Measurements from ENCODE around the gene OTUD1. TPM values are rescaled to one million over a fixed set of nuclear protein-coding genes. Genes with fewer than 3 reads are reported as not detected.

Gene OTUD1
- polyA plus RNA-seq, 4 donors = 4.5 to 15.5 (median 5.4) TPM

DNA sequence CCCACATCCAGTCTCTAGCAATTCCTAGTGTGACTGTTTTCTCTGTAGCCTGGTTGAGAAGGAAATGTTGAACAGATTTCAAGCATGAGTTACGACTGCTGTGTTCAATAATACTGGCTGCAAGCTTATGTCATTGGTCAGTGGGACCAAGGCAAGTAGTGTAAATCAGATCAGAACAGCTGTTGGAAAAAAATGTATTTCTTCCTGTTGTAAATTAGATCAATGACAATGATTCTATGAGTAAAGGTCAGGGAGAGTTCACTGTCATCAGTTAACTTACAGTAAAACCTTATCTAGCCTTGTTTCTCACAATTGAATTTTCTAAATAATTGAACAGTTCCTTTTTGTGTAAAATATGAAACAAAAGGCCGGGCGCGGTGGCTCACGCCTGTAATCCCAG is 6.7 kb downstream of the OTUD1 start:
- H3K36me3 ChIP-seq (ENCODE audit: control insufficient read depth in 3 of 3, insufficient read depth in 2 of 3, low read depth in 1 of 3, low read length in 3 of 3) = peaks cover 0 to 15% (median 2%) of the 10 kb centered on the region in 3 donors
- DNase-seq (no peak), FAIRE-seq (no peak)
- no peaks in the 10 kb centered on the region for H3K27me3 ChIP-seq (ENCODE audit: control insufficient read depth in 3 of 3, insufficient read depth in 3 of 3, low read length in 3 of 3)
- no peaks in the 10 kb centered on the region for H3K9me3 ChIP-seq (ENCODE audit: control insufficient read depth in 2 of 2, insufficient read depth in 1 of 2, low read depth in 1 of 2, low read length in 1 of 2)
- H3K4me1 ChIP-seq (ENCODE audit: control insufficient read depth in 3 of 3, insufficient read depth in 2 of 3, low read depth in 1 of 3, low read length in 2 of 3) = peaks cover 0 to 8% (median 4%) of the 10 kb centered on the region in 3 donors
- H3K4me3 ChIP-seq (ENCODE audit: low read depth in 1 of 3, low read length in 3 of 3) = no peak overlapping the region
- WGBS, 3 donors = 88 to 94% (median 91%) methylated on average over 5 of the region's 5 CpGs
- no peak overlapping the region for H3K27ac ChIP-seq (ENCODE audit: low read depth in 1 of 3, low read length in 2 of 3)

DNA sequence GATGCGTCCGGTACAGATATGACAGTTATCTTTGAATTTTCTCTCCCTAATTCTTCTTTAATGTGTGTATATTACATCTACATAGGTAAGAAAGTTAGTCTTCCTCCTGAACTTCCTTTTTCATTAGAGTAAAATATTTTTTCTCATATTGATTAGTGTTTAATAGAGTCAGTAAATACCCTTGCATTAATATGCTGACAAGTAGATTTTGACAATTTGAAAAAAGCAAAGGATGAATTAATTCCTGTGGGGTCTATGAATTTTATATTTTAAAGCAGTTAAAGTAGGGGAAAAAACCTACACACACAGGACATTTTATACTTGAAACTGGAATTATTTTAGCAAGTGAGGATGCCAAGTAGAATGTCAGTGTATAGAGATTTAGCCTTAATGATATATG is 9.4 kb downstream of the OTUD1 start:
- Histone ChIP-seq H3K9me3 (ENCODE audit: control insufficient read depth in 2 of 2, insufficient read depth in 1 of 2, low read depth in 1 of 2, low read length in 1 of 2) (no peaks in the 10 kb centered on the region), H3K36me3 (ENCODE audit: control insufficient read depth in 3 of 3, insufficient read depth in 2 of 3, low read depth in 1 of 3, low read length in 3 of 3) (peaks cover 0 to 15% (median 2%) of the 10 kb centered on the region in 3 donors), H3K4me1 (ENCODE audit: control insufficient read depth in 3 of 3, insufficient read depth in 2 of 3, low read depth in 1 of 3, low read length in 2 of 3) (no peaks in the 10 kb centered on the region), H3K27ac (ENCODE audit: low read depth in 1 of 3, low read length in 2 of 3) (no peak overlapping the region), H3K4me3 (ENCODE audit: low read depth in 1 of 3, low read length in 3 of 3) (no peak overlapping the region), H3K27me3 (ENCODE audit: control insufficient read depth in 3 of 3, insufficient read depth in 3 of 3, low read length in 3 of 3) (no peaks in the 10 kb centered on the region)
- DNase-seq (no peak), FAIRE-seq (no peak)
- 83 to 92% (median 91%) methylated on average over 2 of the region's 2 CpGs for WGBS, 3 donors

DNA sequence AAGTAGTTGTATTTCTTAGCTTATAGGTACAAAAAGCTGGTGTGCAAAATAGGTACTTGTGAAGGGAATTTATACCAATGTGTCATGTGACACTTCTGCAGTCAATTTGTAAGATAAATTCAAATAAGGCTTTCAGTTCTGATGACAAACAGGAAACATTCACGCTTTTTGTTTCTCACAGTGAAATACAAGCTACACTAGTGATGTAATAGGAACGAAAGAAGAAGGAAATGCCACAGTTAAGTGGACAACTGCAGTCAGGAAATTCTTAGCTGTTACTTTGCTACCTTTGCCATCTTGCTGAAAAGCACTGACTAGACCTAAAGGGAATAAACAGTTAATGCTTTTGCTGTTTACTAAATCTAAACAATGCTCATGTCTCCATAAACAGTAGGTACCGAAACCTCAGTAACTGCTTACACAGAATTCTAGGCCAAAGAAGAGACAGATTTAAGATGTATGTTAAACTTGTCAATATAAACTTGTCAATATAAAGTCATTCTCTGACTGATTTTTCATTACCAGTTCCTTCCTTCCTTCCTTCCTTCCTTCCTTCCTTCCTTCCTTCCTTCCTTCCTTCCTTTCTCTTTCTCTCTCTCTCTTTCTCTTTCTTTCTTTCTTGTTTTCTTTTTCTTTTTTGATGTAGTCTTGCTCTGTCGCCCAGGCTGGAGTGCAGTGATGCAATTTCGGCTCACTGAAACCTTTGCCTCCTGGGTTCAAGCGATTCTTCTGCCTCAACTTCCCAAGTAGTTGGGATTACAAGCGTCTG is 10.1 kb downstream of the OTUD1 start:
- DNase-seq (no peak), FAIRE-seq (no peak)
- Histone ChIP-seq H3K9me3 (ENCODE audit: control insufficient read depth in 2 of 2, insufficient read depth in 1 of 2, low read depth in 1 of 2, low read length in 1 of 2) (no peaks in the 10 kb centered on the region), H3K4me1 (ENCODE audit: control insufficient read depth in 3 of 3, insufficient read depth in 2 of 3, low read depth in 1 of 3, low read length in 2 of 3) (no peaks in the 10 kb centered on the region), H3K27me3 (ENCODE audit: control insufficient read depth in 3 of 3, insufficient read depth in 3 of 3, low read length in 3 of 3) (no peaks in the 10 kb centered on the region), H3K27ac (ENCODE audit: low read depth in 1 of 3, low read length in 2 of 3) (no peak overlapping the region), H3K4me3 (ENCODE audit: low read depth in 1 of 3, low read length in 3 of 3) (no peak overlapping the region), H3K36me3 (ENCODE audit: control insufficient read depth in 3 of 3, insufficient read depth in 2 of 3, low read depth in 1 of 3, low read length in 3 of 3) (peaks cover 0 to 10% (median 0%) of the 10 kb centered on the region in 3 donors)
- 75 to 82% (median 77%) methylated on average over 7 of the region's 7 CpGs for WGBS, 3 donors

DNA sequence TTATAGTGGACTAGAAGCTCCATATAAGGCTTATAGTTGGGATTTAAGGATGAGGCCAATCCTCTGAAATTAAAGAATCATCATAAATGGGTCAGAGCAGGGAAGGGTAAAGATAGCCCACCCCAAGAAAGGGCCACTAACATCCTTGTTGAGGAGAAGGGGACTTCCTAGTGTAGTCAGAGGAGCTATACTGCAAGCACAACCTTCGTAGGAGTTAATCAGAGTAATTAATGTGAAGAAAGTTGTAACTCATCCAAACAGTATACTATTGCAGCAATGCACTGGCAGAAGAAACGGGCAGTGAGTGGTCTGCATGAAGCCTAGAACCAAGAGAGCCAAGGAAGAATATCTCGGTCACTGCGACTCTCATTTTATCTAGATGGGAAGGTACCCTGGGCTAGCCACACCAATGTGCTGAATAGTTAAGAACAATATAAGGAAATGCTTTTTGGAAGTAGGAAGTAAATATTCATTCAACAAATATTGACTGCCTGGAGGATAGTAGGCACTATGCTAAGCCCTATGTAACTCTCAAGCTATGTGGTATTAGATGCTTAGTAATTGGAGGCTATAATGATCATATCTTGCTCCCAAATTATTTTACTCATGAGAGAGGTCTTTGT is 13.3 kb downstream of the OTUD1 start:
- 83 to 85% (median 85%) methylated on average over 4 of the region's 4 CpGs for WGBS, 3 donors
- H3K27me3 ChIP-seq (ENCODE audit: control insufficient read depth in 3 of 3, insufficient read depth in 3 of 3, low read length in 3 of 3) = no peaks in the 10 kb centered on the region
- peaks cover 0 to 8% (median 0%) of the 10 kb centered on the region in 3 donors for H3K36me3 ChIP-seq (ENCODE audit: control insufficient read depth in 3 of 3, insufficient read depth in 2 of 3, low read depth in 1 of 3, low read length in 3 of 3)
- no peak for DNase-seq
- no peak overlapping the region for H3K4me3 ChIP-seq (ENCODE audit: low read depth in 1 of 3, low read length in 3 of 3)
- H3K9me3 ChIP-seq (ENCODE audit: control insufficient read depth in 2 of 2, insufficient read depth in 1 of 2, low read depth in 1 of 2, low read length in 1 of 2) = no peaks in the 10 kb centered on the region
- FAIRE-seq = no peak
- no peaks in the 10 kb centered on the region for H3K4me1 ChIP-seq (ENCODE audit: control insufficient read depth in 3 of 3, insufficient read depth in 2 of 3, low read depth in 1 of 3, low read length in 2 of 3)
- no peak overlapping the region for H3K27ac ChIP-seq (ENCODE audit: low read depth in 1 of 3, low read length in 2 of 3)

DNA sequence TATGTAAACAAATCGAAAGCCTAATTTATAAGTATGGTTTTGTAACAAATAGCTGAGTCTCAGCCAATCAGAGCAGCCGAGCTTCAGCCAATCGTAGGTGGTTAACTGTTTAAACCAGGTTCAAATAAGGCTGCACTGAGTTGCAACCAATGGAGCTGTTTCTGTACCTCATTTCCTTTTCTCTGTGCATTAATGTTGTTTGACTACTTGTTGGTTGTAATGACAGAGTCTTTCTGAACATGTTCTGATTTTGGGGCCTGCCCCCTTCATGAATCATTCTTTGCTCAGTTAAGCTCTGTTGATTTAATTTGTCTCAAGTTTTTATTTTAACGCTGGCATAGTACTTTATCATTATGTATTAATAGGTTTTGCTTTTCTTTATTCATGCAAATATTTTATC is 14.6 kb downstream of the OTUD1 start:
- no peak overlapping the region for H3K27ac ChIP-seq (ENCODE audit: low read depth in 1 of 3, low read length in 2 of 3)
- DNase-seq (no peak), FAIRE-seq (no peak)
- no peaks in the 10 kb centered on the region for H3K4me1 ChIP-seq (ENCODE audit: control insufficient read depth in 3 of 3, insufficient read depth in 2 of 3, low read depth in 1 of 3, low read length in 2 of 3)
- 78 to 91% (median 81%) methylated on average over 4 of the region's 4 CpGs for WGBS, 3 donors
- H3K27me3 ChIP-seq (ENCODE audit: control insufficient read depth in 3 of 3, insufficient read depth in 3 of 3, low read length in 3 of 3) = no peaks in the 10 kb centered on the region
- no peak overlapping the region for H3K4me3 ChIP-seq (ENCODE audit: low read depth in 1 of 3, low read length in 3 of 3)
- H3K9me3 ChIP-seq (ENCODE audit: control insufficient read depth in 2 of 2, insufficient read depth in 1 of 2, low read depth in 1 of 2, low read length in 1 of 2) = no peaks in the 10 kb centered on the region
- peaks cover 0 to 4% (median 0%) of the 10 kb centered on the region in 3 donors for H3K36me3 ChIP-seq (ENCODE audit: control insufficient read depth in 3 of 3, insufficient read depth in 2 of 3, low read depth in 1 of 3, low read length in 3 of 3)

DNA sequence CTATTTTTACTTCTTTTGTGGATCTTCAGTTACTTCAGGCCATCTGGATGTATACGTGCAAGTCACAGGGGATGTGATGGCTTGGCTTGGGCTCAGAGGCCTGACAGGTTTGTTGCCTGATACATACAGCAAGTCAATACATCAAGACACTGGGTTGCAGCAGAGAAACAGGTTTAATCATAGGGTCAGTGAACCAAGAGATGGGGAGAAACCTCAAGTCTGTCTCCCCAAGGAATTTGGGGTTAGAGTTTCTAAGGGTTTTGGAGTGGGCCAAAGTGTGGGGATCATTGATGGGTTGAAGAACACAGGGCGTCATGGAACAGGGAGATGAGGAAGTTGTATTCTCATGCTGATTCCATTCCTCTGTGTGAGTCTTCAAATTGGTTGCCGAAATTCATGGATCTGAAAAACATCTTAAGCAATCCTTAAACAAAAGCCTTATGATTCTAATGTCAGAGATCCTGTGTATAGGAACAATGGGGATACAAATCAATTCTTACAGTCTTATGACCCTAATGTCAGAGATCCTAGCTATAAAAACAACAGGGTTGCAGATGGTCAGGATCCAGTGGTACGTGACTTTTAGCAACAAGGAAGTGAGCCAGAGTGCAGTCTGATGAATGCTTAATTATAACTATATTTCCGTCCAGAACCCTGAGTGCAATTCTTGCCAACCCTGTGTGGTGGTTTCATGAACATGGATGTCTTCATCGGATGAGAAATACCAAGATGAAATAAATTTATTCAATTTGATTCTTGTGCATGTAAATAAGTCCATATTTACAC is 18.9 kb downstream of the OTUD1 start:
- FAIRE-seq = no peak
- WGBS, 3 donors = 82 to 88% (median 83%) methylated on average over 6 of the region's 6 CpGs

DNA sequence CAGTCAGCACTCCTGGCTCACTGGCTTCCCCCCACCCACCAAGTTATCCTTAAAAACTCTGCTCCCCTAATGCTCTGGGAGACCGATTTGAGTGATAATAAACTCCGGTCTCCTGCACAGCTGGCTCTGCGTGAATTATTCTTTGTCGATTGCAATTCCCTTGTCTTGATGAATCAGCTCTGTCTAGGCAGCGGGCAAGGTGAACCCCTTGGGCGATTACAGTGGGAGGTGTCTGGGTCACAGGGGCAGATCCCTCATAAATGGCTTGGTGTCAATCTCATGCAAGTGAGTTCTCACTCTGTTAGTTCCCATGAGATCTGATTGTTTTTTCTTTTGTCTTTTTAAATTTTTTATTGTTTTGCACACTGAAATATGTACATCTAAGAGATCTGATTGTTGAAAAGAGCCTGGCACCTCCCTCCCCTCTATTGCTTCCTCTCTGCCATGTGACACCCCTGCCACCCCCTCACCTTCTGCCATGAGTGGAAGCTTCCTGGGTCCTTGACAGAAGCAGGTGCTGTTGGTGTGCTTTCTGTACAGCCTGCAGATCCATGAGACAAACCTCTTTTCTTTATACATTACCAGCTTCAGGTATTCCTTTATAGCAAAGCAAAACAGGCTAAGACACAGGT is 20.5 kb downstream of the OTUD1 start:
- 78 to 90% (median 86%) methylated on average over 6 of the region's 6 CpGs for WGBS, 3 donors
- no peak overlapping the region for H3K4me3 ChIP-seq (ENCODE audit: low read depth in 1 of 3, low read length in 3 of 3)
- no peaks in the 10 kb centered on the region for H3K9me3 ChIP-seq (ENCODE audit: control insufficient read depth in 2 of 2, insufficient read depth in 1 of 2, low read depth in 1 of 2, low read length in 1 of 2)
- FAIRE-seq = no peak
- no peaks in the 10 kb centered on the region for H3K4me1 ChIP-seq (ENCODE audit: control insufficient read depth in 3 of 3, insufficient read depth in 2 of 3, low read depth in 1 of 3, low read length in 2 of 3)
- no peaks in the 10 kb centered on the region for H3K36me3 ChIP-seq (ENCODE audit: control insufficient read depth in 3 of 3, insufficient read depth in 2 of 3, low read depth in 1 of 3, low read length in 3 of 3)
- no peak overlapping the region for H3K27ac ChIP-seq (ENCODE audit: low read depth in 1 of 3, low read length in 2 of 3)
- peaks cover 0 to 4% (median 0%) of the 10 kb centered on the region in 3 donors for H3K27me3 ChIP-seq (ENCODE audit: control insufficient read depth in 3 of 3, insufficient read depth in 3 of 3, low read length in 3 of 3)
- no peak for DNase-seq

More for the DNA sequence above, 18.9 kb downstream of the OTUD1 start:
- Histone ChIP-seq H3K4me3 (ENCODE audit: low read depth in 1 of 3, low read length in 3 of 3) (no peak overlapping the region), H3K9me3 (ENCODE audit: control insufficient read depth in 2 of 2, insufficient read depth in 1 of 2, low read depth in 1 of 2, low read length in 1 of 2) (no peaks in the 10 kb centered on the region), H3K27ac (ENCODE audit: low read depth in 1 of 3, low read length in 2 of 3) (no peak overlapping the region), H3K4me1 (ENCODE audit: control insufficient read depth in 3 of 3, insufficient read depth in 2 of 3, low read depth in 1 of 3, low read length in 2 of 3) (no peaks in the 10 kb centered on the region), H3K36me3 (ENCODE audit: control insufficient read depth in 3 of 3, insufficient read depth in 2 of 3, low read depth in 1 of 3, low read length in 3 of 3) (no peaks in the 10 kb centered on the region), H3K27me3 (ENCODE audit: control insufficient read depth in 3 of 3, insufficient read depth in 3 of 3, low read length in 3 of 3) (peaks cover 0 to 4% (median 0%) of the 10 kb centered on the region in 3 donors)
- DNase-seq = no peak

DNA sequence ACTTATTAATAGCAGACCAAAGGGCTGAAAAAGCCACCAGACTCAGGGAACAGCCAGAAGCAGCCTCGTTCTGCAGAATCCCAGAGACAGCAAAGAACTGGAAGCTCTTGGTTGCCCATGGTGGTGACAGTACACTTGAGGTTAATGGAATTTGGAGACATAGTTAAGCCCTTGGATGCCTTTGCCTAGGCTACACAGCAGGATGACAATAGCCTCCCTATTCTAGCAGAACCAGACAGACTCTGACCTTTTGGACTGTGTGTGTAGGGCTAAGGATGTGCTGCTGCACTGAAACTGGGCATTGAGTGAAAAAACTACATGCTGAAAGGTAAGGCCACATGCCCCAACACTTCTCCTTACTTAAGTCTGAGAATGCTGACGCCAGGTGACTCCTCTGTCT is 22.7 kb downstream of the OTUD1 start:
- 51 to 65% (median 61%) methylated on average over 2 of the region's 2 CpGs for WGBS, 3 donors
- FAIRE-seq (no peak), DNase-seq (no peak)
- no peak overlapping the region for H3K27ac ChIP-seq (ENCODE audit: low read depth in 1 of 3, low read length in 2 of 3)
- H3K27me3 ChIP-seq (ENCODE audit: control insufficient read depth in 3 of 3, insufficient read depth in 3 of 3, low read length in 3 of 3) = peaks cover 0 to 6% (median 0%) of the 10 kb centered on the region in 3 donors
- no peaks in the 10 kb centered on the region for H3K36me3 ChIP-seq (ENCODE audit: control insufficient read depth in 3 of 3, insufficient read depth in 2 of 3, low read depth in 1 of 3, low read length in 3 of 3)
- no peaks in the 10 kb centered on the region for H3K9me3 ChIP-seq (ENCODE audit: control insufficient read depth in 2 of 2, insufficient read depth in 1 of 2, low read depth in 1 of 2, low read length in 1 of 2)
- H3K4me3 ChIP-seq (ENCODE audit: low read depth in 1 of 3, low read length in 3 of 3) = no peak overlapping the region
- no peaks in the 10 kb centered on the region for H3K4me1 ChIP-seq (ENCODE audit: control insufficient read depth in 3 of 3, insufficient read depth in 2 of 3, low read depth in 1 of 3, low read length in 2 of 3)
